ENCODE data around the gene EYS.

GRCh38 chr6:65014006-65014405, 693.0 kb downstream of the EYS start:
- no peak for TF ChIP-seq EZH2phosphoT487 (IDR thresholded peaks at IDR 0.05; ENCODE audit: borderline replicate concordance)
- TF ChIP-seq CTCF (conservative IDR thresholded peaks at IDR 0.05; ENCODE audit: low read length): no peak

Measured in Loucy (cell line).